RWPE1 (cell line): ENCODE data around the gene ATP2C1.

Experiments
- CTCF ChIA-PET: fragments of 350-600 bp; sonication (Branson Sonifier 250); formaldehyde crosslinking; extraction: SDS; loops from one replicate; lab custom pipeline; 2021; lab: Yijun Ruan, JAX
- POLR2A ChIA-PET: fragments of 400-600 bp; formaldehyde crosslinking; extraction: SDS; loops from one replicate; lab custom pipeline; 2020; ENCODE audit warnings: antibody characterized with exemption; ENCODE audit not compliant: low non-redundant PET; lab: Yijun Ruan, JAX
- DNase-seq: peaks from one replicate; pipeline ENCODE4 v3.0.0; 2012; ENCODE audit warnings: low spot score
- H3K27ac ChIP-seq: fragments of 450-650 bp; 2 replicates; pipeline ENCODE4 v1.5.1; 2017
- CTCF ChIP-seq: fragments of 450-650 bp; conservative IDR thresholded peaks from 2 replicates; pipeline ENCODE4 v1.5.1; 2017; ENCODE audit warnings: low read depth, mild to moderate bottlenecking

The ATP2C1 gene

GRCh38 chr3:130893376-130894129 is at the start of gene ATP2C1:
Gene ATP2C1, plus strand, starts transcription at chr3:130894084. Its CDS starts 686 bp downstream, at chr3:130894770.
- peak within 1 kb of the TSS; percentile 85 for H3K27ac ChIP-seq
- no peak for TF ChIP-seq CTCF
- DNase-seq = peak; percentile 92
- CTCF ChIA-PET = interaction anchor here (0.5 to 1.5 kb wide), 9 partner anchors 9 to 641 kb away, joined by 3 to 5 read pairs (median 3); no protein-coding TSS in a partner anchor
- POLR2A ChIA-PET = interaction anchor here (0.5 to 1.3 kb wide), 4 partner anchors 147 to 1013 kb away, joined by 3 to 12 read pairs (median 5); partner anchors contain the start of gene PIK3R4

GRCh38 chr3:130844462-130844861 is 49.4 kb upstream of the ATP2C1 start:
- CTCF ChIA-PET = no interaction called here

GRCh38 chr3:130846181-130846580 is 47.7 kb upstream of the ATP2C1 start:
- CTCF ChIA-PET = no interaction called here
- POLR2A ChIA-PET = no interaction called here
- TF ChIP-seq CTCF = no peak

More at GRCh38 chr3:130844462-130844861, 49.4 kb upstream of the ATP2C1 start:
- POLR2A ChIA-PET = interaction anchor here (0.7 kb wide), 1 partner anchor 74 kb away, joined by 3 read pairs; no protein-coding TSS in a partner anchor
- H3K27ac ChIP-seq = no peak overlapping the region
- DNase-seq = no peak
- TF ChIP-seq CTCF = no peak

GRCh38 chr3:130849091-130849552 is 44.8 kb upstream of the ATP2C1 start:
- no peak for TF ChIP-seq CTCF
- POLR2A ChIA-PET = no interaction called here
- no peak for DNase-seq
- no peak overlapping the region for H3K27ac ChIP-seq
- CTCF ChIA-PET = interaction anchor here (0.8 kb wide), 1 partner anchor 10 kb away, joined by 5 read pairs; no protein-coding TSS in a partner anchor

More at GRCh38 chr3:130846181-130846580, 47.7 kb upstream of the ATP2C1 start:
- no peak overlapping the region for H3K27ac ChIP-seq
- peak; percentile 44 for DNase-seq

- H3K27ac ChIP-seq = no peak overlapping the region
- ChIA-PET CTCF (interaction anchor here (0.6 kb wide), 1 partner anchor 10 kb away, joined by 3 read pairs; no protein-coding TSS in a partner anchor), POLR2A (no interaction called here)
- no peak for TF ChIP-seq CTCF
- peak; percentile 20 for DNase-seq
These were observed 43.7 kb upstream of the ATP2C1 start for GRCh38 chr3:130850044-130850797.

- no peak overlapping the region for H3K27ac ChIP-seq
- CTCF ChIA-PET = interaction anchor here (0.7 kb wide), 1 partner anchor 1406 kb away, joined by 3 read pairs; no protein-coding TSS in a partner anchor
- no peak for DNase-seq
- no peak for TF ChIP-seq CTCF
- POLR2A ChIA-PET = no interaction called here
These were observed 43.0 kb upstream of the ATP2C1 start for GRCh38 chr3:130850843-130851242.
